Stimulated activated CD8-positive, alpha-beta memory T cell treated with anti-CD3 and anti-CD28 coated beads, Interleukin-7, amount 100 ng/mL, for 24 hours (primary cell): Measurements from ENCODE around the gene DENND6B.

ENCODE experiments used
- DNase-seq: peaks from one replicate; pipeline ENCODE4 v3.0.0-alpha.2; 2020; ENCODE audit warnings: low read depth

DENND6B gene

GRCh38 chr22:50304528-50305392, 22.1 kb downstream of the DENND6B start:
- DNase-seq, result no peak

- no peak for DNase-seq
Measured at GRCh38 chr22:50303848-50304527, 22.8 kb downstream of the DENND6B start.

- DNase-seq, result no peak
Measured at GRCh38 chr22:50303515-50303847, 23.3 kb downstream of the DENND6B start.

- no peak for DNase-seq
Measured at GRCh38 chr22:50302564-50302963, 24.2 kb downstream of the DENND6B start.

- no peak for DNase-seq
Measured at GRCh38 chr22:50302041-50302541, 24.7 kb downstream of the DENND6B start.

- no peak for DNase-seq
Measured at GRCh38 chr22:50301581-50301991, 25.2 kb downstream of the DENND6B start.

- DNase-seq, result no peak
Measured at GRCh38 chr22:50300620-50301257, 26.1 kb downstream of the DENND6B start.

GRCh38 chr22:50299785-50300619, 26.8 kb downstream of the DENND6B start:
- DNase-seq, result no peak

- no peak for DNase-seq
Measured at GRCh38 chr22:50298937-50299784, 27.7 kb downstream of the DENND6B start.

- DNase-seq, result no peak
Measured at GRCh38 chr22:50298266-50298637, 28.6 kb downstream of the DENND6B start.

- no peak for DNase-seq
Measured at GRCh38 chr22:50297510-50298265, 29.1 kb downstream of the DENND6B start.

- no peak for DNase-seq
Measured at GRCh38 chr22:50296658-50297490, 29.9 kb downstream of the DENND6B start.

GRCh38 chr22:50294319-50294656, 32.5 kb downstream of the DENND6B start:
- DNase-seq, result no peak

- DNase-seq, result no peak
Measured at GRCh38 chr22:50293441-50294318, 33.1 kb downstream of the DENND6B start.

- DNase-seq, result no peak
Measured at GRCh38 chr22:50292643-50293440, 34.0 kb downstream of the DENND6B start.

- no peak for DNase-seq
Measured at GRCh38 chr22:50289942-50290630, 36.7 kb downstream of the DENND6B start.
